ENCODE data around the gene SMARCC2. TPM values are rescaled to one million over a fixed set of nuclear protein-coding genes. Genes with fewer than 3 reads are reported as not detected.

The SMARCC2 gene
- total RNA-seq, 4 donors from 2014 or later = 73.6 to 125 (median 118) TPM

DNA sequence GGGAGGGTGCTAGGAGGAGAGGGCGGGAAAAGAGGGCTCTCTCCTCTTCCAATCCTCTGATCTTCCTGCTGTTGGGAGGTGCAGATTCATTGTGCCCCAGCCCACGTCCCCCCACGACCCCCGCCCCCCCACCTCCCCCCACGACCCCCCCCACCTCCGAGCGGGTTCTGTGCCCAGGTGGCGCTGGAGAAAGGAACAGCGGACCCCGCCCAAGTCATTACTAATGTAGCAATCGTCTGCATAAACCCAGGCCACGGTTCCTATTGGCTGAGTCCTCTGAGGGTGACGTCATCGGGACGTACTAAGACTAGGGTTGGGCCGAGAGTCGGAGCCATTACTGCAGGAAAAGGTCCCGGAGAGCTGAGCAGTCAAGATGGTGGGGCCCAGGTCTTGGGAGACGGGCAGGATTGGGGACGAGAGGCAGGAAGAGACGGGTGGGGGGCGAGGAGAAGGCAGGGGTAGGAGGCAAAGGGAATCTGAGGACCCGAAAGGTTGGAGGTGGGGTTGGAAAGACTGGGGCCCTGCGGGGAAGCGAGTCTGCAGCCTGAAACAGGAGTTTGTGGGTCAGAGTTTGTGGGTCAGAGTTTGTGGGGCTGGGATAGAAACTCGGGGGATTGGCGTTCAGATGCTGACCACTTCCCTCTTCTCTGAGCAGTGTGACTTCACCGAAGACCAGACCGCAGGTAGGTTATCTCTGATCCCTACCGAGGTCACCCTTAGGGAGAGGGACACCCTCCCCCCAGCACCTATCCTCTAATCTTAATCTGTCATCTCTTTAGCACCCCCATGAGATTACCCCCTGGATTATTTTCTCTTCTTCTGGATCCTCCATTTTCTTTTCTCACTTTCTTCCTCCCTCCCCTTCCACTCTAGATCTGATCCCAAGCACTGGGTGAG lies 31.0 kb downstream of the SMARCC2 start, which contains the start of gene MYL6:
TSS of gene MYL6 (plus strand) at position 331 of the 897 bp plus-strand sequence. CDS start at position 374, 43 bp downstream.
- no peak for TF ChIP-seq CTCF (IDR thresholded peaks at IDR 0.05; ENCODE audit: low read depth)

GRCh38 chr12:56157201-56158028 lies 31.9 kb downstream of the SMARCC2 start:
- no peak for TF ChIP-seq CTCF (IDR thresholded peaks at IDR 0.05; ENCODE audit: low read depth)

DNA sequence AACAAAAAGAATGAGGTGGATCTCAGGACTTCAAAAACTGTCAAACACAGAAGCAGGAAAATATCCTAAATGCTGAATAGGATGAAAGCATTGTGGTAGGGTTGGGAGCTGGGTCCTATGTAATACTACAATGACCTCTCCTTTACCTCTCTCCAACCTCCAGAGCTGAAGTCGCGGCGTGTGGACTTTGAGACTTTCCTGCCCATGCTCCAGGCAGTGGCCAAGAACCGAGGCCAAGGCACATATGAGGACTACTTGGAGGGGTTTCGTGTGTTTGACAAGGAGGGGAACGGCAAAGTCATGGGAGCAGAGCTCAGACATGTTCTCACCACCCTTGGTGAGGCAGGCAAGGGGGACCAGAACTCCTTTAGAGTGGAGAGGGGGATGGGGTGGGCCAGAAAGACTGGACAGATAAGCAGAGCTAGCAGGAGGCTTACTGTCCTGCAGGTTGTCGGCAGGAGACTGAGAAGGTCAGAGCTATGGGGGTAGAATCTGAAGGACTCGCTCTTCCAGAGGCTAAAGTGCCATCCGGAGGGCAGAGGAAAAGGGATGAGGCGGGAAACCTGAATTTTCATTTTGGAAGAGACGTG lies 33.9 kb downstream of the SMARCC2 start:
- TF ChIP-seq CTCF (IDR thresholded peaks at IDR 0.05; ENCODE audit: low read depth) = no peak

DNA sequence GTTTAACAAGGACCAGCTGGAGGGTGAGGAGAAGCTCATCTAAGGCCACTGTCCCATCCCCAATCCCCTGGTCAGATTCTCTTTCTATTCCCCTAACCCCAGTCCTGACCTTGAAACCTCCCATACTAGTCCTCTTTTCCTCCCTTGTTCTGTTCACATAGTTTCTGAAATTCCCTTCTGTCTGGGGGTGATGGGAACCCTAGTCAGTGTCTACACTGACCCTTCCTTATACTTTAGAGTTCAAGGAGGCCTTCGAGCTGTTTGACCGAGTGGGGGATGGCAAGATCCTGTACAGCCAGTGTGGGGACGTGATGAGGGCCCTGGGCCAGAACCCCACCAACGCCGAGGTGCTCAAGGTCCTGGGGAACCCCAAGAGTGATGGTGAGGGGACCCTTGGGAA lies 34.5 kb downstream of the SMARCC2 start:
- TF ChIP-seq CTCF (IDR thresholded peaks at IDR 0.05; ENCODE audit: low read depth) = no peak

- TF ChIP-seq CTCF (IDR thresholded peaks at IDR 0.05; ENCODE audit: low read depth) = no peak
Observed at GRCh38 chr12:56154246-56154771, 35.0 kb downstream of the SMARCC2 start.

GRCh38 chr12:56153678-56154065 lies 35.6 kb downstream of the SMARCC2 start:
- no peak for TF ChIP-seq CTCF (IDR thresholded peaks at IDR 0.05; ENCODE audit: low read depth)
